Ishikawa (cell line): Measurements from ENCODE around the gene DAGLA.

ENCODE experiments used
- CEBPB ChIP-seq: IDR thresholded peaks from 2 replicates; pipeline ENCODE4 v1.6.1; 2012
- CREB1 ChIP-seq: IDR thresholded peaks from 2 replicates; pipeline ENCODE4 v1.6.1; 2012; ENCODE audit warnings: low read depth
- EGR1 ChIP-seq: IDR thresholded peaks from 2 replicates; pipeline ENCODE4 v1.6.1; 2012
- EP300 ChIP-seq: IDR thresholded peaks from 2 replicates; pipeline ENCODE4 v1.6.1; 2012; ENCODE audit warnings: borderline replicate concordance
- FOXM1 ChIP-seq: IDR thresholded peaks from 2 replicates; pipeline ENCODE4 v1.6.1; 2012; ENCODE audit warnings: low read depth, borderline replicate concordance
- MAX ChIP-seq: IDR thresholded peaks from 2 replicates; pipeline ENCODE4 v1.6.1; 2012
- NFIC ChIP-seq: IDR thresholded peaks from 2 replicates; pipeline ENCODE4 v1.6.1; 2012
- RAD21 ChIP-seq: IDR thresholded peaks from 2 replicates; pipeline ENCODE4 v1.6.1; 2012; ENCODE audit warnings: low read depth
- REST ChIP-seq: IDR thresholded peaks from 2 replicates; pipeline ENCODE4 v1.6.1; 2012; ENCODE audit warnings: low read depth, mild to moderate bottlenecking
- TAF1 ChIP-seq: IDR thresholded peaks from 2 replicates; pipeline ENCODE4 v1.6.1; 2012; ENCODE audit warnings: low read depth, mild to moderate bottlenecking
- TCF12 ChIP-seq: IDR thresholded peaks from 2 replicates; pipeline ENCODE4 v1.6.1; 2012; ENCODE audit warnings: low read depth
- TEAD4 ChIP-seq: IDR thresholded peaks from 2 replicates; pipeline ENCODE4 v1.6.1; 2012
- USF1 ChIP-seq: IDR thresholded peaks from 2 replicates; pipeline ENCODE4 v1.6.1; 2012
- YY1 ChIP-seq: IDR thresholded peaks from 2 replicates; pipeline ENCODE4 v1.6.1; 2012; ENCODE audit warnings: low read depth
- ZBTB7A ChIP-seq: IDR thresholded peaks from 2 replicates; pipeline ENCODE4 v1.6.1; 2012; ENCODE audit warnings: low read depth

The DAGLA gene

DNA sequence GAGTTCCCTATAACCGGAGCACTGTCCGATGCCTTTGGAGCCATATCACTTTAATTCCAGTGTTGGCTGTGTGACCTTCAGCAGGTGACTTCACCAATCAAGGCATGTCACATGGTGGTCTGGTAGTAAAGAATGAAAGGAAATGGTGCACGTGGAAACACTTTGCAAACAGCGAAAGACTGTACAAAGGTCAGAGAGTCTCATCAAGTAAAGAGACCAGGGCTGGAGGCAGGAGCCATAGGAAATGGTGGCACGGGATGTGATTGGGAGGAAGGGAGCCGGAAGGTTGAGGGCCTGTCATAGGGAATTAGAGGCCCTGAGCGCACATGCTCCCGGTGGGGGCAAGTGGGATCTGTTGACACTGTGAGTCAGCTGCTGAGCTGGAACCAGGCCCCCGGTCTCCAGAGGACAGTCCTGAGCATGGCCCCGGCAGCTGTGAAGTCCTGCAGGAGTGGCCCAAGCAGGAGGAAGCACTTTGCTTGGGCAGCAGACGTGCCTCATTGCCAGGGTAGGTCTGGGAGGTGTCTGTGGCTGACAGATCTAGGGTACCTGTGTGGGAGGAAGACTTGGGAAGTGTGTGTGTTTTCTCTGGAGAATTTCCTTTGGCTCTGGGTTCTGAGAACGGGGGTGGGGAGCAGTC lies 2.0 kb downstream of the DAGLA start:
- TF ChIP-seq MAX (no peak), EP300 (no peak), YY1 (no peak), ZBTB7A (no peak), REST (no peak), EGR1 (no peak), FOXM1 (no peak), NFIC (no peak), USF1 (no peak), TCF12 (no peak), TEAD4 (no peak), CREB1 (no peak), CEBPB (no peak), TAF1 (no peak), RAD21 (no peak)

GRCh38 chr11:61682906-61683675 lies 2.9 kb downstream of the DAGLA start:
- TF ChIP-seq TAF1 (no peak), FOXM1 (no peak), YY1 (no peak), CEBPB (no peak), USF1 (no peak), TEAD4 (no peak)

- TF ChIP-seq RAD21: no peak
- TF ChIP-seq NFIC: no peak
- no peak for TF ChIP-seq USF1
- no peak for TF ChIP-seq EP300
- TF ChIP-seq TEAD4: no peak
- TF ChIP-seq TAF1: no peak
- no peak for TF ChIP-seq EGR1
- no peak for TF ChIP-seq YY1
- TF ChIP-seq CEBPB: no peak
- TF ChIP-seq CREB1: no peak
- TF ChIP-seq TCF12: no peak
- no peak for TF ChIP-seq MAX
- no peak for TF ChIP-seq ZBTB7A
- no peak for TF ChIP-seq FOXM1
Measured at GRCh38 chr11:61683961-61684869, 4.0 kb downstream of the DAGLA start.

- TF ChIP-seq MAX (no peak), TAF1 (no peak)
Measured at GRCh38 chr11:61684870-61685616, 4.9 kb downstream of the DAGLA start.

GRCh38 chr11:61685617-61685967 lies 5.4 kb downstream of the DAGLA start:
- TF ChIP-seq TAF1 (no peak), ZBTB7A (no peak), REST (no peak), TCF12 (no peak), FOXM1 (no peak), EGR1 (no peak), MAX (no peak), CREB1 (no peak), USF1 (no peak), NFIC (no peak), YY1 (no peak), RAD21 (no peak), TEAD4 (no peak), CEBPB (no peak), EP300 (no peak)
